Loucy (cell line): ENCODE data around the gene IFNA10.

Source experiments
- H2AFZ ChIP-seq: fragments of 200-600 bp; sonication (generic); 2 replicates; pipeline ENCODE4 v1.6.0; 2016; ENCODE audit warnings: antibody characterized with exemption, mild to moderate bottlenecking, low read length, moderate library complexity
- H3F3A ChIP-seq: fragments of 200-600 bp; 2 replicates; pipeline ENCODE4 v1.6.0; 2016; ENCODE audit warnings: antibody characterized with exemption, low read depth, mild to moderate bottlenecking
- H3K27me3 ChIP-seq: fragments of 200-600 bp; sonication (generic); 2 replicates; pipeline ENCODE4 v1.6.1; 2014; ENCODE audit warnings: low read length, mild to moderate bottlenecking; ENCODE audit not compliant: insufficient read depth, poor library complexity, severe bottlenecking
- H3K36me3 ChIP-seq: fragments of 200-600 bp; sonication (generic); 2 replicates; pipeline ENCODE4 v1.6.1; 2016; ENCODE audit warnings: low read length; ENCODE audit not compliant: insufficient read depth
- H3K4me1 ChIP-seq: fragments of 200-600 bp; sonication (generic); 2 replicates; pipeline ENCODE4 v1.5.1; 2014; ENCODE audit warnings: low read length, mild to moderate bottlenecking; ENCODE audit not compliant: insufficient read depth, poor library complexity, severe bottlenecking
- H3K4me2 ChIP-seq: fragments of 200-600 bp; sonication (generic); 2 replicates; pipeline ENCODE4 v1.6.0; 2014; ENCODE audit warnings: antibody characterized with exemption, low read length, low read depth, mild to moderate bottlenecking; ENCODE audit not compliant: poor library complexity, severe bottlenecking
- H3K4me3 ChIP-seq: fragments of 200-600 bp; sonication (generic); 2 replicates; pipeline ENCODE4 v1.5.1; 2014; ENCODE audit warnings: low read length, mild to moderate bottlenecking, mixed read lengths; ENCODE audit not compliant: poor library complexity, severe bottlenecking
- H3K79me2 ChIP-seq: fragments of 200-600 bp; sonication (generic); 2 replicates; pipeline ENCODE4 v1.6.1; 2014; ENCODE audit warnings: low read length; ENCODE audit not compliant: insufficient read depth
- H3K9ac ChIP-seq: fragments of 200-600 bp; sonication (generic); 2 replicates; pipeline ENCODE4 v1.6.0; 2014; ENCODE audit warnings: mild to moderate bottlenecking, low read depth, low read length, moderate library complexity; ENCODE audit not compliant: poor library complexity, severe bottlenecking
- H3K9me2 ChIP-seq: fragments of 200-600 bp; sonication (generic); replicated peaks from 2 replicates; pipeline ENCODE4 v1.6.1; 2016; ENCODE audit warnings: low read depth, low read length, mixed read lengths
- H3K9me3 ChIP-seq: fragments of 200-600 bp; sonication (generic); 2 replicates; pipeline ENCODE4 v1.6.1; 2014; ENCODE audit warnings: mild to moderate bottlenecking, antibody characterized with exemption, low read length, low read depth; ENCODE audit not compliant: insufficient read depth
- H4K20me1 ChIP-seq: fragments of 200-600 bp; sonication (generic); 2 replicates; pipeline ENCODE4 v1.6.0; 2014; ENCODE audit warnings: antibody characterized with exemption, low read length, mild to moderate bottlenecking; ENCODE audit not compliant: insufficient read depth, poor library complexity, severe bottlenecking
- EZH2phosphoT487 ChIP-seq: fragments of 200-600 bp; IDR thresholded peaks from 2 replicates; pipeline ENCODE4 v1.6.1; 2018; ENCODE audit warnings: antibody characterized with exemption, mild to moderate bottlenecking, moderate library complexity, borderline replicate concordance
- TF ChIP-seq, protein P1 (sequence below): fragments of 200-600 bp; sonication (generic); conservative IDR thresholded peaks from 2 replicates; pipeline ENCODE4 v1.5.1; 2014; ENCODE audit warnings: mild to moderate bottlenecking, antibody characterized with exemption, low read length

The IFNA10 gene

DNA sequence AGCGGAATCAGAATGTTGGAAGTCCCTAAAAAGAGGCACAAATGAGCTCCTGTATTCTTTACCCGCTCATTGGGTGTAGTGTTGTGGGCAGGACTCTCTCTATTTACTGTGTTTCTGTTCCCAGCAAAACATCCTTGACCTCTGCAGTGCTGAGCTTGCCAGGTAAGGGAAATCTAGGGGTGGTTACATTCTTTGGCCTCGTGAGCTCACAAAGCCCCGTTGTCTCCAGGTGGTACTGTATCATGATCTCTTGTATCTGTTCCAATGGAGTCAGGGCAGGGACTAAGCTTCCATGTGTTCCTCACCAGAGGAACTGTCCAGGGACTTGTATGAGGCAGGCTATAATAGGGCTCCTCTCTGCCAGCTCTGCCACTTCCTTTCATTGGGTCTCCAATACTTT lies 44.7 kb upstream of the IFNA10 start:
- H3F3A ChIP-seq: no peaks in the 10 kb centered on the region
- no peaks in the 10 kb centered on the region for H3K79me2 ChIP-seq
- no peak overlapping the region for H3K4me2 ChIP-seq
- H3K4me1 ChIP-seq: peaks cover 26% of the 10 kb centered on the region
- no peaks in the 10 kb centered on the region for H3K27me3 ChIP-seq
- peak overlapping the region; percentile 38; the same call in 1 of the 2 replicates for H2AFZ ChIP-seq
- no peak overlapping the region for H3K4me3 ChIP-seq
- no peak overlapping the region for H3K9ac ChIP-seq
- no peaks in the 10 kb centered on the region for H3K9me2 ChIP-seq
- H3K36me3 ChIP-seq: no peaks in the 10 kb centered on the region
- TF ChIP-seq EZH2phosphoT487: no peak
- TF ChIP-seq, protein P1, sequence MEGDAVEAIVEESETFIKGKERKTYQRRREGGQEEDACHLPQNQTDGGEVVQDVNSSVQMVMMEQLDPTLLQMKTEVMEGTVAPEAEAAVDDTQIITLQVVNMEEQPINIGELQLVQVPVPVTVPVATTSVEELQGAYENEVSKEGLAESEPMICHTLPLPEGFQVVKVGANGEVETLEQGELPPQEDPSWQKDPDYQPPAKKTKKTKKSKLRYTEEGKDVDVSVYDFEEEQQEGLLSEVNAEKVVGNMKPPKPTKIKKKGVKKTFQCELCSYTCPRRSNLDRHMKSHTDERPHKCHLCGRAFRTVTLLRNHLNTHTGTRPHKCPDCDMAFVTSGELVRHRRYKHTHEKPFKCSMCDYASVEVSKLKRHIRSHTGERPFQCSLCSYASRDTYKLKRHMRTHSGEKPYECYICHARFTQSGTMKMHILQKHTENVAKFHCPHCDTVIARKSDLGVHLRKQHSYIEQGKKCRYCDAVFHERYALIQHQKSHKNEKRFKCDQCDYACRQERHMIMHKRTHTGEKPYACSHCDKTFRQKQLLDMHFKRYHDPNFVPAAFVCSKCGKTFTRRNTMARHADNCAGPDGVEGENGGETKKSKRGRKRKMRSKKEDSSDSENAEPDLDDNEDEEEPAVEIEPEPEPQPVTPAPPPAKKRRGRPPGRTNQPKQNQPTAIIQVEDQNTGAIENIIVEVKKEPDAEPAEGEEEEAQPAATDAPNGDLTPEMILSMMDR: no peak
- H4K20me1 ChIP-seq: no peaks in the 10 kb centered on the region
- no peaks in the 10 kb centered on the region for H3K9me3 ChIP-seq

DNA sequence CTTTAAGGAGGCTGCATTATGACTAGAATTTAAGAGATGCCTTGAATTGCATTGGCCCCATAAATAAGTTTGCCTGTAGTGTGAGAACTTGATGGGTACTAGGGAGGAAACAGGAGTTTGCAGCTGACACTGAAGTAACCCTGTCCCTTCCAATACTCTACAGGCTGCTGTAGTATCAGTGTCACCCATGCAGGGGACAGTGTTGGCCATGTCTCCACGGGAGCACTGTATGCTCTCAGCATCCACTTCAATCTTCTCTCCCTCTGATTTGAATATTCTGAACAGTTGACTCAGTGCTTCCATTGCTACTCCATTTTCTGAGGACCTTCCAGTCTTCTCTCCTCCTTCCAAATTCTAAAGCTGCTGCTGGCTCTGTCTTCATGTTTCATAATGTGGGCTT lies 44.2 kb upstream of the IFNA10 start:
- no peaks in the 10 kb centered on the region for H3F3A ChIP-seq
- H2AFZ ChIP-seq: peak overlapping the region; percentile 38; the same call in 1 of the 2 replicates
- H3K4me1 ChIP-seq: peaks cover 24% of the 10 kb centered on the region
- H4K20me1 ChIP-seq: no peaks in the 10 kb centered on the region
- H3K9me3 ChIP-seq: no peaks in the 10 kb centered on the region
- TF ChIP-seq, protein P1: peak; percentile 47
- TF ChIP-seq EZH2phosphoT487: no peak
- H3K79me2 ChIP-seq: no peaks in the 10 kb centered on the region
- H3K9ac ChIP-seq: no peak overlapping the region
- no peak overlapping the region for H3K4me3 ChIP-seq
- H3K27me3 ChIP-seq: no peaks in the 10 kb centered on the region
- no peaks in the 10 kb centered on the region for H3K9me2 ChIP-seq
- H3K36me3 ChIP-seq: no peaks in the 10 kb centered on the region
- H3K4me2 ChIP-seq: no peak overlapping the region

DNA sequence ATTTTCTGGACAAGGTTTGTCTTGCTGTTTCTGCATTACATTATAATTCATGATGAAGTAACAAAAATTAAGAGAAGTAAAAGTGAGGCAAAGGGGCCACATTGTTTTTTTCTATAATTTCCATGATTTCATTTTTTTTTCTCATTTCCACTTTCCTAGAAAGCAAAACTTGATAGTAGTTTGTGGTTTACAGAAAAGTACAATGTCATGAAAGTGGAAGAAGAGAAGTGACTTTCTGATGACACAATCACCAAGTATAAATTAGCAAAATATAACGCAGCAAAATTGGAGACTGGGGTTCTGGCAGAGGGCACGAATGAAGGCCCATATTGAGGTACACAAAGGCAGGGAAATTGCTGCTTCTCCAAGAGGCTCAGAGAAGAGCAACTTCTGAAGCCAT lies 37.9 kb upstream of the IFNA10 start:
- no peaks in the 10 kb centered on the region for H3K27me3 ChIP-seq
- no peak overlapping the region for H3K4me3 ChIP-seq
- no peaks in the 10 kb centered on the region for H3K36me3 ChIP-seq
- TF ChIP-seq, protein P1: no peak
- no peak for TF ChIP-seq EZH2phosphoT487
- no peak overlapping the region for H2AFZ ChIP-seq
- no peaks in the 10 kb centered on the region for H3K9me2 ChIP-seq
- H4K20me1 ChIP-seq: no peaks in the 10 kb centered on the region
- no peaks in the 10 kb centered on the region for H3K9me3 ChIP-seq
- H3F3A ChIP-seq: no peaks in the 10 kb centered on the region
- H3K4me2 ChIP-seq: no peak overlapping the region
- H3K9ac ChIP-seq: no peak overlapping the region
- H3K79me2 ChIP-seq: no peaks in the 10 kb centered on the region
- H3K4me1 ChIP-seq: no peaks in the 10 kb centered on the region
